ENCODE data around the gene ELP6.
"Not testable (repeated sequence)": the region's sequence is repeated elsewhere in the genome, so short reads cannot be mapped to it uniquely, and the experiment has no call there.

Gene ELP6

DNA sequence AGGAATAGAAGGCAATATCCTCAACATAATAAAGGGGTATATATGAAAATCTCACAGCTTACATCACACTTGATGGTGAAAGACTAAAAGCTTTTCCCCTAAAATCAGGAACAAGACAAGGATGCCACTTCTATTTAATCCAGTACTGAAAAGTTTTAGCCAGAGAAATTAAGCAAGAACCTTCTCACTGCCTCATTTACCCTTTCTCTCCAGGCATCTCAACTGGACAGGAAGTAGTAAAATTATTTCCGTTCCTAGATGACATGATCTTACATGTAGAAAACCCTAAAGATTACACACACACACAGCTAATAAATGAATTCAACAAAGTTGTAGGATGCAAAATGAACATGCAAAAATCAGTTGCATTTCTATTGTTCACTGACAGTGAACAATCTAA, 48.9 kb downstream of the ELP6 start:
- no peak for DNase-seq (ENCODE audit: low read depth)

DNA sequence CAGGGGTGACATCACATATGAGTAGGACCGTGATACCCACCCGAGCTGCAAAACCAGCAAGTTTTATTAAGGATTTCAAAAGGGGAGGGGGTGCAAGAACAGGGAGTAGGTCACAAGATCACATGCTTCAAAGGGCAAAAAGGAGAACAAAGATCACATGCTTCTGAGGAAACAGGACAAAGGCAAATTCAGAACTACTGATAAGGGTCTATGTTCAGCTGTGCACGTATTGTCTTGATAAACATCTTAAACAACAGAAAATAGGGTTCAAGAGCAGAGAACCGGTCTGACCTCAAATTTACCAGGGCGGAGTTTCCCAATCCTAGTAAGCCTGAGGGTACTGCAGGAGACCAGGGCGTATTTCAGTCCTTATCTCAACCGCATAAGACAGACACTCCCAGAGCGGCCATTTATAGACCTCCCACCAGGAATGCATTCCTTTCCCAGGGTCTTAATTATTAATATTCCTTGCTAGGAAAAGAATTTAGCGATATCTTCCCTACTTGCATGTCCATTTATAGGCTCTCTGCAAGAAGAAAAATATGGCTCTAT, 53.9 kb downstream of the ELP6 start:
- DNase-seq (ENCODE audit: low read depth), result not testable (repeated sequence)

DNA sequence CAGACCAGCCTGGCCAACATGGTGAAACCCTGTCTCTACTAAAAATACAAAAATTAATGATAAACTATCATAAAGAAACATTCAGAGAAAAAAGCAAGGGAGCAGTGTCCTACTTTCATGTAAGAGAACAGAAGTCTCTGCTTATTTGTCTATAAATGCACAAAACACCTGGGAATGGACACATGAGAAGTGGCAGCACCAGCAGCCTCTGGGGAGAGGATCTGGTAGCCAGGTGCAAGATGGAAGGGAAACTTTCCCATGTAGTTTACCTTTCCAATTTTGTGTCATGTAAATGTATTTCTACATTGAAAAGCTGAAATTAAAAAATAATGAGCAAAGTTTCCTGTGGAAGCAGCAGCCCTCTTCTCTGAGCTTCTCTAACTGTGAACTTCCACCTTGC, 56.5 kb downstream of the ELP6 start:
- no peak for DNase-seq (ENCODE audit: low read depth)

DNA sequence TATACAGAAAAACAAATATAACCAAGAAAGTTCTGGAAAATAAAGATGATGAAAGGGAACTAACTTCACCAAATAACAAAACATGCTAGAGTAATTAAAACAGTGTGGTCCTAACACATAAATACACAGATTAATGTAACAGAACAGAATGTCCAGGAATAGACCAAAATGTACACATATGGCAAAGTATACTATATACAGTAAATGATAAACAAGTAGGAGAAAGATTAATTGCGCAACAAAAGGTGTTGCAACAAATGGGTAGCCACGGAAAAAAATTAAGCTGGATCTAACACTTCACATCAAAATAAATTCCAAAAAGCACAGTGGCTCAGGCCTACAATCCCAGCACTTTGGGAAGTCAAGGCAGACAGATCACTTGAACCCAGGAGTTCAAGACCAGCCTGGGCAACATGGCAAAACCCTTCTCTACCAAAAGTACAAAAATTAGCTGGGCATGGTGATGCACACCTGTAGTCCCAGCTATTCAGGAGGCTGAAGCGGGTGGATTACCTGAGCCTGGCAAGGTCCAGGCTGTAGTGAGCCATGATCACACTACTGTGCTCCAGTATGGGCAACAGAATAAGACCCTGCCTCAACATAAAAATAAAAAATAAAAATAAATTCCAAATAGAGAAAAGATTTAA, 57.6 kb downstream of the ELP6 start:
- no peak for DNase-seq (ENCODE audit: low read depth)

DNA sequence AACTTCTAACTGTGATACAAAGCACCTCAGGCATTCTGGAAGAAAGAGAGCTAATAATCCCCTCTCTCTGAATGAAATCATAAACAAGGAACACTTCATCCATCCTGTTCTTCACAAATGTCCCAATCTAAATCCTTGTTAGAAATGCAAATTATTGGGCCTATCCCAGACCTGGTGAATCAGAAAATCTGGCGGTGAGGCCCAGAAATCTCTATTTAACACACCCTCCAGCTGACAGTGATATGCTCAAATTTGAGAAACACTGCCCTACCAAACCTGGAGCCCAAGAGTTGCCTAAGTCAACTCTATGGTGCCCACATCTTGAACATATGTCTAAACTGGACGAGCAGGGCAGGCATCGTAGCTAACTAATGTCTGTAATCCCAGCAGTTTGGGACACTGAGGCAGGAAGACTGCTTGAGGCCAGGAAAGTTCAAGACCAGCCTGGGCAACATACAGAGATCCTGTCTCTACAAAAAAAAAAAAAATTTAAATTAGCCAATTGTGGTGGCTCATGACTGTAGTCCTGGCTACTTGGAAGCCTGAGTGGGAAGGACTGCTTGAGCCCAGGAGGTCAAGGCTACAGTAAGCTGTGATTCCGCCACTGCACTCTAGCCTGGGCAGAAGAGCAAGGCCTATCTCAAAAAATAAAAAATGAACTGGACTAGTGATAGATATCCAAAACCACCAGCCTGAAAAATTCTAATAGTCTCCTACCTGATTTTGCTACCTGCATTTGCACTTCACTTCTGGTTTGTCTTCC, 60.9 kb downstream of the ELP6 start:
- DNase-seq (ENCODE audit: low read depth), result no peak
